AG04449 (cell line): Measurements from ENCODE around the gene BICDL2.

ENCODE experiments used
- CTCF ChIA-PET: fragments of 350-600 bp; formaldehyde crosslinking; extraction: SDS; loops from one replicate; lab custom pipeline; 2021; ENCODE audit warnings: antibody characterized with exemption; lab: Yijun Ruan, JAX
- POLR2A ChIA-PET: fragments of 400-600, 350-600 bp; formaldehyde crosslinking; extraction: SDS; loops from one replicate; lab custom pipeline; 2020; ENCODE audit warnings: antibody characterized with exemption, inconsistent platforms; lab: Yijun Ruan, JAX
- DNase-seq: peaks from one replicate; pipeline ENCODE4 v3.0.0-alpha.2; 2010; ENCODE audit warnings: low read depth, low spot score
- H3K4me3 ChIP-seq: 2 replicates; pipeline ENCODE4 v1.5.1; 2011; ENCODE audit warnings: low read depth, mild to moderate bottlenecking, control low read depth, low read length
- TF ChIP-seq, protein P1 (sequence below): IDR thresholded peaks from one replicate; pipeline ENCODE4 v1.5.1; 2011; ENCODE audit warnings: mild to moderate bottlenecking, moderate library complexity, low read length, control low read depth, inconsistent platforms; ENCODE audit not compliant: insufficient read depth; ENCODE audit errors: missing control alignments

Gene BICDL2

DNA sequence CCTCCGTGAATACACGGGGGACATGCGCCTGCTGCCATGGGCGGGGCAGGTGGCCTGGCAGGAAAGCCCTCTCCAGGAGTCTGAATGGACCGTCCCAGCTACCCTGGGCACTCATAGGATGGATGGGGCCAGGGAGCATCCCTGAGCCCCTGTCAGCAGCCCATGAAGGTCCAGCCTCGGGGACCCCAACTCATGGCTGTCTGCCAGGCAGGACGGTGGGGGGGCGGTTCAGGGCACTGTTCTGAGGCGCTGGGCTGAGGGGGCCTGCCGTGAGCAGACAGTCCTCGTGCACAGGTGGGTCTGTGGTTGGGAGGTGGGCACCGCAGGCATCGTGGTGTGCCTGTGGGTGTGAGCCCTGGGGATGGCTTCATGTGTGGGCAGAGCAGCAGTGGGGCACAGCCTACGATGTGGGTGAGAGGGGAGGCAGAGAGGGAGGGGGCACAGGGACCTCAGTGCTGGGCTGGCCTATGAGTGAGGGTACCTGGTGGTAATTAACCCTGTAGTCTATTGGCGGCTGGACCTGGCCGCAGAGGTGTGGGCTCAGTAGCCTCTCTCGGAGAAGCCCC is 50.0 kb downstream of the BICDL2 start:
- DNase-seq, result no peak

DNA sequence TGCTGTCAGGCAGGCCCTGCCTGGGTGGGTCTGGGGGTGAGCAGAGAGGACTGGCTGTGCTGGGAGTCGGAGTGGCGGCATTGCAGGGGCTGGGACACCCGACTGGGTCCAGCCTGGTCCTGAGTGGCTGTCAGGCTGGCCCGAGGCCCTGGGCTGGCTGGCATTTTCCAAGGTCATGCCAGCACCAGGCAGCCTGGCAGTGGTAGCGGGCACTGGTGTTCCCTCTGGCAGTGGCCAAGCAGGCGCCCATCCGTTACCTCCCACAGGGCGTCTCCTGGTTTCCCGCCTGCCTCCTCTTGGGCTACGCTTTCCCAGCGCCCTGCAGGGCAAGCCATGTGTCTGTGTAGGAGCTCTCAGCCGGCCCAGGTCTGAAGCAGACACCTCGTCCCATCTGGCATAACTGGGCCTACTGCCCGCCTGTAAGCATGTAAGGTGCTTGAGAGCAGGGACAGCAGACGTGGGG is 50.8 kb downstream of the BICDL2 start:
- TF ChIP-seq, protein P1, sequence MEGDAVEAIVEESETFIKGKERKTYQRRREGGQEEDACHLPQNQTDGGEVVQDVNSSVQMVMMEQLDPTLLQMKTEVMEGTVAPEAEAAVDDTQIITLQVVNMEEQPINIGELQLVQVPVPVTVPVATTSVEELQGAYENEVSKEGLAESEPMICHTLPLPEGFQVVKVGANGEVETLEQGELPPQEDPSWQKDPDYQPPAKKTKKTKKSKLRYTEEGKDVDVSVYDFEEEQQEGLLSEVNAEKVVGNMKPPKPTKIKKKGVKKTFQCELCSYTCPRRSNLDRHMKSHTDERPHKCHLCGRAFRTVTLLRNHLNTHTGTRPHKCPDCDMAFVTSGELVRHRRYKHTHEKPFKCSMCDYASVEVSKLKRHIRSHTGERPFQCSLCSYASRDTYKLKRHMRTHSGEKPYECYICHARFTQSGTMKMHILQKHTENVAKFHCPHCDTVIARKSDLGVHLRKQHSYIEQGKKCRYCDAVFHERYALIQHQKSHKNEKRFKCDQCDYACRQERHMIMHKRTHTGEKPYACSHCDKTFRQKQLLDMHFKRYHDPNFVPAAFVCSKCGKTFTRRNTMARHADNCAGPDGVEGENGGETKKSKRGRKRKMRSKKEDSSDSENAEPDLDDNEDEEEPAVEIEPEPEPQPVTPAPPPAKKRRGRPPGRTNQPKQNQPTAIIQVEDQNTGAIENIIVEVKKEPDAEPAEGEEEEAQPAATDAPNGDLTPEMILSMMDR, result no peak
- no peak overlapping the region for H3K4me3 ChIP-seq
- DNase-seq, result no peak
- CTCF ChIA-PET, result no interaction called here
- POLR2A ChIA-PET, result no interaction called here

More for the DNA sequence above, 50.0 kb downstream of the BICDL2 start:
- no peak overlapping the region for H3K4me3 ChIP-seq
- ChIA-PET POLR2A (no interaction called here), CTCF (interaction anchor here (1.2 kb wide), 1 partner anchor 12 kb away, joined by 3 read pairs; no protein-coding TSS in a partner anchor)
- TF ChIP-seq, protein P1, result no peak

DNA sequence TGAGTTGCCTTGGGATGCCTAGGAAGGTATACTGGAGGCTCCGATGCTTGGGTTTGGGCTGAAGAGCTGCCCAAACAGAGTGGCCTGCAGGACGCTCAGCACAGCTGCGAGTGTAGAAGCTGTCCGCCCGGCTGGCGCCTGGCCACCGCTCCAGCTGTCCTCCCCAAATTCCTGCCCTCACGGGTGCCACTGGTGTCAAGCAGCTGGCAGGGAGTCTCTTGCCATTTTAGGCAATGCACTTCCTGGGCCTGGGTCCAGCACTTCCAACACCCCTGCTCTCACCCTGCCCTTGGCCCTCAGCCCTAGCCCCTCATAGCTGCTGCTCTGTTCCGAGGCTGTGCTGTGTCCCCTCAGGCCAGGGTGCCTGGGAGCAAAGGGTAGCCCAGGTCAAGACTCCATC is 51.3 kb downstream of the BICDL2 start:
- TF ChIP-seq, protein P1, result no peak
- DNase-seq, result no peak
- CTCF ChIA-PET, result interaction anchor here (1.7 kb wide), 1 partner anchor 9 kb away, joined by 6 read pairs; no protein-coding TSS in a partner anchor
- no peak overlapping the region for H3K4me3 ChIP-seq
- POLR2A ChIA-PET, result no interaction called here

DNA sequence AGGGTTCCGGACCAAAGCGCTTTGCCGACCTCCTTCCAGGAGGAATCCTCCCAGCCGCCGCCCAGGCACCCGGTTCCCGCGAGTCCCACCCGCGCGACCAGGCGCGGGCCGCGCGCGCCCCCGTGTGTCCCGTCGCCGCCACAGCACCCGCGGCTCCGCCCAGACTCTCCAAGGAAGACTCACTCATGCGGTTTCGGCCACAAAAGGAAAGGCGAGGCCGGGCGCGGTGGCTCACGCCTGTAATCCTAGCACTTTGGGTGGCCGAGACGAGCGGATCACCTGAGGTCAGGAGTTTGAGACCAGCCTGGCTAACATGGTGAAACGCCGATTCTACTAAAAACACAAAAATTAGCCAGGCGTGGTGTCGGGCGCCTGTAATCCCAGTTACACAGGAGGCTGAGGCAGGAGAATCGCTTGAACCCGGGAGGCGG is 53.0 kb downstream of the BICDL2 start:
- peak overlapping the region; percentile 47 for H3K4me3 ChIP-seq
- TF ChIP-seq, protein P1, result peak; percentile 72
- ChIA-PET POLR2A (no interaction called here), CTCF (interaction anchor here (0.6 to 1.7 kb wide), 13 partner anchors 8 to 317 kb away, joined by 3 to 6 read pairs (median 5); no protein-coding TSS in a partner anchor)
- DNase-seq, result no peak

DNA sequence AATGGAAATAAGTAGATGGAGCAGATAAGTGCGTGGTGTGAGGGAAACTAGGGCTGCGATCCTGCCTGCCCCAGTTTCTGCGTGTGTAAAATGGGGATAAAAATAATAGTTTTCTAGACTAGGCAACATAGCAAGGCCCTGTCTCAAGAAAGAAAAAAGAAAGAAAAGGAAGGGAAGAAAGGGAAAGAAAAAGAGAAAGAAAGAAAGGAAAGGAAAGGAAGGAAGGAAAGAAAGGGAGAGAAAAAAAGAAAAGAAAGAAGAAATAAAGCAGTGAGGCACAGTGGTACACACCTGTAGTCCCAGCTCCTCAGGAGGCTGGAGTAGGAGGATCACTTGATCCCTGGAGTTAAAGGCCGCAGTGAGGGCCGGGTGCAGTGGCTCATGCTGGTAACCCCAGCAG is 54.3 kb downstream of the BICDL2 start:
- TF ChIP-seq, protein P1, result no peak
- no peak overlapping the region for H3K4me3 ChIP-seq
- ChIA-PET CTCF (interaction anchor here (1.0 to 2.3 kb wide), 11 partner anchors 11 to 55 kb away, joined by 3 to 10 read pairs (median 5); no protein-coding TSS in a partner anchor), POLR2A (interaction anchor here (2.0 kb wide), 1 partner anchor 38 kb away, joined by 5 read pairs; the partner anchor contains the start of gene TNFRSF12A)
- DNase-seq, result no peak

DNA sequence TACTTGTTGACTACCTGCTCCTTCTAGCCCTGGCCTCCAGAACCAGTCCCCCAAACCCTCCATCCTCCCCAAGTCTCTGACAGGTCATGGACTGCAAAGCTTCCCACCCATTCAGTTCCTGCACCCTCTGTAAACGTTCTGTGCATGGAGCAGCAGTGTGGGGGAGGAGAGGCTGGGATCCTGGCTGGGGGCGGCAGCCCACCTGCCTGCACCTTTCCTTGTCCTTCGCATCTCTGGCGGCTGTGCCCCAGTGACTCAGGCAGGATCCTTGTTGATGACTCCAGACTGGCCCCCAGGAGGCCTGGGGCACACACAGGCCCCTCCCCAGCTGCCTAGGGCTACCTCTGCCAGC is 54.9 kb downstream of the BICDL2 start:
- no peak for DNase-seq
- POLR2A ChIA-PET, result interaction anchor here (2.0 kb wide), 1 partner anchor 39 kb away, joined by 5 read pairs; the partner anchor contains the start of gene TNFRSF12A
- TF ChIP-seq, protein P1, result no peak
- CTCF ChIA-PET, result interaction anchor here (1.3 to 2.3 kb wide), 7 partner anchors 10 to 55 kb away, joined by 5 to 10 read pairs (median 5); no protein-coding TSS in a partner anchor
- no peak overlapping the region for H3K4me3 ChIP-seq
